ENCODE measurements around the gene PTRH2.

- TF ChIP-seq CTCF (IDR thresholded peaks at IDR 0.05; ENCODE audit: insufficient read depth, low read depth, low read length) (no peak), EZH2 (IDR thresholded peaks at IDR 0.05; ENCODE audit: insufficient read depth, low read length) (no peak)
Observed at GRCh38 chr17:59723607-59724006, 16.4 kb upstream of the PTRH2 start.

Measured in astrocyte (in vitro differentiated cells and primary cell).